Calu3 (cell line): ENCODE data around the gene KDM2A. TPM values are rescaled to one million over a fixed set of nuclear protein-coding genes. Genes with fewer than 3 reads are reported as not detected.

ENCODE experiments used
- BruUV-seq: library from RNA; stranded (reverse); fragments of 400-500 nt; replicated peaks from 2 replicates; lab custom pipeline; 2021; lab: Mats Ljungman, UMichigan
- CTCF ChIA-PET: fragments of 300-600 bp; sonication (Branson Sonifier 250); formaldehyde crosslinking; loops from one replicate; lab custom pipeline; 2022; ENCODE audit warnings: antibody characterized with exemption; lab: Charles Lee
- DNase-seq: peaks from one replicate; pipeline ENCODE4 v3.0.0; 2022
- H3K27ac Mint-ChIP-seq: one replicate; pipeline ENCODE4 v1.8.0; 2022; ENCODE audit warnings: mixed read lengths; ENCODE audit not compliant: unreplicated experiment
- H3K27me3 Mint-ChIP-seq: one replicate; pipeline ENCODE4 v1.8.0; 2022; ENCODE audit warnings: mixed read lengths; ENCODE audit not compliant: unreplicated experiment
- H3K36me3 Mint-ChIP-seq: one replicate; pipeline ENCODE4 v1.8.0; 2022; ENCODE audit warnings: mild to moderate bottlenecking, moderate library complexity, mixed read lengths; ENCODE audit not compliant: insufficient read depth, unreplicated experiment
- H3K4me1 Mint-ChIP-seq: one replicate; pipeline ENCODE4 v1.8.0; 2022; ENCODE audit warnings: mild to moderate bottlenecking, low read depth, mixed read lengths; ENCODE audit not compliant: unreplicated experiment
- H3K4me3 Mint-ChIP-seq: one replicate; pipeline ENCODE4 v1.8.0; 2022; ENCODE audit warnings: mild to moderate bottlenecking, low read depth, moderate library complexity, mixed read lengths; ENCODE audit not compliant: unreplicated experiment
- H3K9me3 Mint-ChIP-seq: one replicate; pipeline ENCODE4 v1.8.0; 2022; ENCODE audit warnings: low read depth, mixed read lengths; ENCODE audit not compliant: unreplicated experiment
- intact Hi-C: fragments of 100-400 bp; cut with micrococcal nuclease; formaldehyde crosslinking; loops from one replicate; pipeline ENCODE4 v1.10.0; 2022; ENCODE audit not compliant: unreplicated experiment
- total RNA-seq: library from RNA; stranded (reverse); gene quantifications from 2 replicates; pipeline ENCODE4 v1.2.3, GENCODE V29; 2022
- TF ChIP-seq, protein P1 (sequence below): fragments of 200-600 bp; IDR thresholded peaks from one replicate; pipeline ENCODE4 v1.8.0; 2022; ENCODE audit warnings: antibody characterized with exemption; ENCODE audit not compliant: unreplicated experiment

Gene KDM2A
- total RNA-seq, 1 experiment from 2014 or later: 73.2 TPM

DNA sequence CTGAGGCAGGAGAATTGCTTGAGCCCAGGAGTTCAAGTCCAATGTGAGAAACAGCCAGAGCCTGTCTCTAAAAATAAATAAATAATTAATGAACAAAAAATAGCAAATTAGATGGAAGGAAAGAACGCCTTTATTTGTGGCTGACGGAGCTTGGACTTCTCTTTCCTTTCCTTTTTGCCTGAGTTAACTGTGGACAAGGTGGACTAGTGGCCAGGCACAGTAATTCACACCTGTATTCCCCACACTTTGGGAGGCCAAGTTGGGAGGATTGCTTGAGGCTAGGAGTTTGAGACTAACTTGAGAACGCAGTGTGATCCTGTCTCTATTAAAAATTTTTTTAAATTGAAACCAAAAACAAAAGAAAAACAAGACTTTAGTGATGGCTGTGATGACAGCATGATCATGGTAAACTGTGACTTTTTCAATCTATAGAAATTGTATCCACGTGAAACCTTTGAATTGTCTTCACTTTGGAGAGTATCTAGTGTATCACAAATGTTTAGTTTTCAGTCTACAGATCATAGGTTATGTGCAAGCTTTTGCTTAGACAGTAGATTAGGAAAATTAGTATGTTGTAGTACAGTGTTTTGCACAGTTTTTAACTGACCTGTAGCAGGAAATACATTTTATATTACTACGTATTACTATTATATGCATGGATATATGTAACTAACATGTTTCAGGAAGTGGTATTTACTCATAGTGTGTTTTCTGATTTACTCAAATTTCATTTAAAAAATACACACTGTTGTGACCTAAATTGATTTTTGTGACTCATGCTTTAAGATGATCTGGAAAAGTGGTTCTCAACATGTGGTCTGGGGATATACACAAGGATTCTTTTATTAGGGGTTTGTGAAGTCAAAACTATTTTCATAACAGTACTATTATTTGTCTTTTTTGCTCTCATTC is 42.1 kb downstream of the KDM2A start:
- H3K4me1 Mint-ChIP-seq: no peaks in the 10 kb centered on the region
- H3K27ac Mint-ChIP-seq: no peak overlapping the region
- no peaks in the 10 kb centered on the region for H3K36me3 Mint-ChIP-seq
- no TSS peak for BruUV-seq
- intact Hi-C loops: loop anchor here (5.0 kb wide), 1 partner anchor 39 kb away; no protein-coding TSS in a partner anchor
- TF ChIP-seq, protein P1, sequence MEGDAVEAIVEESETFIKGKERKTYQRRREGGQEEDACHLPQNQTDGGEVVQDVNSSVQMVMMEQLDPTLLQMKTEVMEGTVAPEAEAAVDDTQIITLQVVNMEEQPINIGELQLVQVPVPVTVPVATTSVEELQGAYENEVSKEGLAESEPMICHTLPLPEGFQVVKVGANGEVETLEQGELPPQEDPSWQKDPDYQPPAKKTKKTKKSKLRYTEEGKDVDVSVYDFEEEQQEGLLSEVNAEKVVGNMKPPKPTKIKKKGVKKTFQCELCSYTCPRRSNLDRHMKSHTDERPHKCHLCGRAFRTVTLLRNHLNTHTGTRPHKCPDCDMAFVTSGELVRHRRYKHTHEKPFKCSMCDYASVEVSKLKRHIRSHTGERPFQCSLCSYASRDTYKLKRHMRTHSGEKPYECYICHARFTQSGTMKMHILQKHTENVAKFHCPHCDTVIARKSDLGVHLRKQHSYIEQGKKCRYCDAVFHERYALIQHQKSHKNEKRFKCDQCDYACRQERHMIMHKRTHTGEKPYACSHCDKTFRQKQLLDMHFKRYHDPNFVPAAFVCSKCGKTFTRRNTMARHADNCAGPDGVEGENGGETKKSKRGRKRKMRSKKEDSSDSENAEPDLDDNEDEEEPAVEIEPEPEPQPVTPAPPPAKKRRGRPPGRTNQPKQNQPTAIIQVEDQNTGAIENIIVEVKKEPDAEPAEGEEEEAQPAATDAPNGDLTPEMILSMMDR: no peak
- DNase-seq: no peak
- H3K4me3 Mint-ChIP-seq: no peak overlapping the region
- CTCF ChIA-PET: interaction anchor here (0.6 kb wide), 1 partner anchor 66 kb away, joined by 4 read pairs; no protein-coding TSS in a partner anchor
- H3K27me3 Mint-ChIP-seq: no peaks in the 10 kb centered on the region
- H3K9me3 Mint-ChIP-seq: no peaks in the 10 kb centered on the region

DNA sequence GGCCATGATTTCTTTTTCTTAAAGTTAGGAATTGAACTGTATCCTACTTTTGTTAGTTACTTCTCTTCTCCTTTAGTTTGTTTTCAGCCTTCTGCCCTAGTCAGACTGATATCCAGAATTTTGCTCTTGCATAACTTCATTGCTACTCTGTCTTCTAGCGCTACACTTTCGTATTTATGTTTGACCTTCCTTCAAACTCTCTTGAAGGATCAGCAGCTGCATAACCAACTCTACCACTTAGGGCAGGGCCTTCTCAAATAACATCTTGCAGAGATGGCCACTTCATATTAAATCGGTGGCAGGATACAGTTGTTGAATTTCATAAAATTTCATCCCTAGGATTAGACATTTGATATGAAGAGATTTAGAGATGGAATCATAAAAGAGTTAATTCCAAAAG is 43.9 kb downstream of the KDM2A start:
- BruUV-seq: no TSS peak
- Mint-ChIP-seq H3K9me3 (no peaks in the 10 kb centered on the region), H3K4me3 (no peak overlapping the region), H3K27me3 (no peaks in the 10 kb centered on the region), H3K36me3 (no peaks in the 10 kb centered on the region), H3K27ac (no peak overlapping the region), H3K4me1 (no peaks in the 10 kb centered on the region)
- TF ChIP-seq, protein P1: no peak
- no peak for DNase-seq
- intact Hi-C loops: loop anchor here (5.0 kb wide), 1 partner anchor 41 kb away; no protein-coding TSS in a partner anchor
- CTCF ChIA-PET: interaction anchor here (0.6 kb wide), 1 partner anchor 194 kb away, joined by 6 read pairs; no protein-coding TSS in a partner anchor

DNA sequence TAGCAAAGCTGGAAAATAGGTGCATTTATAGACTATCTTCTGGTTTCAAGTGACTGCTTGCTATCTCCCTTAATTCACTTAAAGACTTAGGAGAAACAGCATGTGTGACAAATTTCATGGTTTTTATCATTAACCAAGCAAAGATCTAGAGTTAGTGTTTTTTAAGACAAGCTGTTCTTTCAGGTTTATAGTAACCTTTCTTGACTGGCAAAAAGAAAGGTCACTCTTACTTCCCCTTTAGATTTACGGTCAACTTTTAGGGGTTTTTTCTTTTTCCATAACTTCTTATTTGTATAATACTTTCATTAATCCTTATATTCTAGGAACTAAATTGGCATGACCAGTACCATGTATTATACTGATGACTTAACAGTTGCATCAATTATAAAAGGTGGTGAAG is 46.6 kb downstream of the KDM2A start:
- CTCF ChIA-PET: interaction anchor here (1.5 kb wide), 1 partner anchor 47 kb away, joined by 3 read pairs; the partner anchor contains the start of gene KDM2A
- Mint-ChIP-seq H3K27me3 (no peaks in the 10 kb centered on the region), H3K9me3 (no peaks in the 10 kb centered on the region), H3K36me3 (no peaks in the 10 kb centered on the region), H3K27ac (no peak overlapping the region), H3K4me3 (no peak overlapping the region), H3K4me1 (no peaks in the 10 kb centered on the region)
- TF ChIP-seq, protein P1: no peak
- no TSS peak for BruUV-seq
- no peak for DNase-seq
- intact Hi-C loops: loop anchor here (5.0 kb wide), 2 partner anchors 68 to 83 kb away; no protein-coding TSS in a partner anchor

DNA sequence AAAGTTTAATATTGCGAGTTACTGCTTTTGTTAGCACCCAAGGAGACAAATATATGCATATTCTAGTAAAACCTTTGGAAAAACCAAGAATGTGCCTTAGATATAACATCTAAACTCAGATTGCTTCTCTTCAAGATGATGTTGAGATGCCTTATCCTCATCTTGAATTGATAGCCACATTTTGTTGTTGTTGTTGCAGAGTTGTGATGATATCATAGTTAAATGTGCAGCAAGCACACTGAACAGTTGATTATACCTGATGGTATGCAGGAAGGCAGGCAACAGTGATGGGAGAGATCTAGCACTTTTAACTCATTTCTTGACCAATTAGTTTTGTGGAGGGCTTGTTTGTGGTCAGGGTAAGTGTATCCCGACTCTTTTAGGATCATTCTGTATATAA is 48.0 kb downstream of the KDM2A start:
- no peak overlapping the region for H3K4me3 Mint-ChIP-seq
- no peaks in the 10 kb centered on the region for H3K4me1 Mint-ChIP-seq
- no peak overlapping the region for H3K27ac Mint-ChIP-seq
- TF ChIP-seq, protein P1: no peak
- intact Hi-C loops: loop anchor here (5.0 kb wide), 2 partner anchors 70 to 85 kb away; no protein-coding TSS in a partner anchor
- no peaks in the 10 kb centered on the region for H3K36me3 Mint-ChIP-seq
- no peak for DNase-seq
- CTCF ChIA-PET: interaction anchor here (0.7 to 0.8 kb wide), 2 partner anchors 48 to 73 kb away, joined by 4 to 5 read pairs; partner anchors contain the start of gene KDM2A
- H3K9me3 Mint-ChIP-seq: no peaks in the 10 kb centered on the region
- BruUV-seq: no TSS peak
- H3K27me3 Mint-ChIP-seq: no peaks in the 10 kb centered on the region
